GM19438 (cell line): Measurements from ENCODE around the gene FAM184B.

Source experiments
- ATAC-seq: cut with Tn5 transposase; IDR thresholded peaks from one replicate; pipeline ENCODE4 v1.9.1; 2021; ENCODE audit warnings: low read depth; ENCODE audit not compliant: unreplicated experiment

FAM184B gene

DNA sequence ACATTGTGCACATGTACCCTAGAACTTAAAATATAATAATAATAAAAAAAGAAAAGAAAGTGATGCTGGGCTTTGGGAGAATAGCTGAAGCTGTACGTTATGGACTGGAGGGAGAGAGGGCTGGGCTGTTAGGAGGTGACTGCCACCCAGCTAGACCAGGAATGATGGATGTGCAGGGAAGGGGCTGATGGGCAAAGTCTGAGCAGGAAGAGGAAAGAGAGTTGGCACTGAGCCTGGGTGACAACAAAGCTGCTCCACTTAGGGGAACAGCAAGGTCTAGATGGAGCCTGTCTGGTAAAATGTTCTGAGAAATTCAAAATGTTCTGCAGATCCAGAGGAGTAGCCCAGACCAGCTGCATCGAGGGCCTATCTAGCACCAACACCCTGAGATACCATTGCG is 134.7 kb downstream of the FAM184B start:
- ATAC-seq: no peak

DNA sequence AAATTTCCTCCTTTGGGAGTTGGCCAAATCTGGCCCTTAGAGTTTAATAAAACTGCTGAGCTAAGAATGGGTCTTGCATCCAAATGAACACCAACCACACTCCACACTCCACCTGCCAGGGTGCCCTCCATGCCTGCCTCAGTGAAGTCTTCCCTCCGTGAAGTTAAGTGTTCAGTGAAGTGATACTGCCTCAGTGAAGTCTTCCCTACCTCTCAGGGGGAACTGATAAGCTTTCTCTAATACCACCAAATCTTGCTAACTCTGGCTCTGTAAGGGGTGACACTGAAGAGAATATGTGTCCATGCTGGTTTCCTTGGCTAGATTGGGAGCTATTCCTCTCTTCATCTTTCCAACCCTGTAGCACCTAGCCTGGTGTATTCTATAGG is 139.0 kb downstream of the FAM184B start:
- ATAC-seq: no peak

GRCh38 chr4:17639136-17639535 is 142.3 kb downstream of the FAM184B start:
- ATAC-seq: no peak

GRCh38 chr4:17636696-17637622 is 144.5 kb downstream of the FAM184B start:
- peak; percentile 95 for ATAC-seq

DNA sequence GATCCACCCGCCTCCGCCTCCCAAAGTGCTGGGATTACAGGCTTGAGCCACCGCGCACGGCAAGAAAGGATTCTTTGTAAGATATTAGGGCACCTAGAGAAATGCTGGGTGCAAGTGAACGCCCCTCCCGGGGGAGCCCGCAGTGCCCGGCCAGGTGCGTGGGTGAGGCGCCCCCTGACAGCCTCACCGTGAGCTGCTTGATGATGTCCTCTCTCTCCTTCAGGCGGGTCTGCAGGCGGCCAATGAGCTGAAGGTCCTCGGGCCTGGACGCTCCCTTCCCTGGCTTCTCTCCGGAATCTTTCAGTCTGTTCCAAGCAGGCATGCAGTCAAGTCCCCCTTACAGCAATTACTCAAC is 145.1 kb downstream of the FAM184B start:
- no peak for ATAC-seq

DNA sequence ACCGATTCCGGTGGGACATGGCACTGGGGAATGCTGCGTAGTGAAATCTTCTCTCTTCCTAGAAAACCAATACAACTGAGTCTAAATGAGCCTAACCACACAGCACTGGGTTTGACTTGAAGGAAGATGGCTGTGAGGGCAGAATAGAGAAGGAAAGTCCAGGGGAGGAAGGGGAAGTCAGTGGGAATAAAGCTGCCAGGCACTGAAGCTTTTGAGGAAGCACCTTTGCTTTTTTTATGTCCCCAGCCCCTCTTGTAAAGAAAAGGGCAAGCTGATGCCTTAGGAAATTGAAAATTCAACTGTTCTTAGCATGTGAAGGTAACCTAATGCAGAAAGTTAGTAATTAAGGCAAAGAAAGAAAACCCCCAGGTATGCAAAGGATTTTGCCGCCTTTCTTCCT is 146.4 kb downstream of the FAM184B start:
- no peak for ATAC-seq

DNA sequence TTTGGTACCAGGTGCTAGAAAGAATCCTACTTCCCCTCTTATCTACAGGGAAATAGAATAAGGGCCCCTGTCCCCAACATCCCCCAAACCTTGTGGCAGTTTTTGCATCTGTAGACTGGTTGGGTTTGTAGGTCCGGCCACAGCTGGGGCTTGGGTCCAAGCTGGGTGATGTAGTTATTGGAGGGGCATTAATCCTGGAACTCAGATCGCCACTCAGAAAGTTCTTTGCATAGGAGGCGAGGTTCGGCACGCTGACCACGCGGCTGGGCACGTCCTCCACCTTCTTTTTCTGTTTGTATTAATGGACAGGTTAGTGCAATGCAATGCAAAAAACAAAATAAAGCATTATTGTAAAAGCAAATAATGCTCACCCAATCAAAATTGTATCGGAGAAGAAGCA is 147.8 kb downstream of the FAM184B start:
- ATAC-seq: no peak

- no peak for ATAC-seq
Observed at GRCh38 chr4:17630228-17630627, 151.2 kb downstream of the FAM184B start.

DNA sequence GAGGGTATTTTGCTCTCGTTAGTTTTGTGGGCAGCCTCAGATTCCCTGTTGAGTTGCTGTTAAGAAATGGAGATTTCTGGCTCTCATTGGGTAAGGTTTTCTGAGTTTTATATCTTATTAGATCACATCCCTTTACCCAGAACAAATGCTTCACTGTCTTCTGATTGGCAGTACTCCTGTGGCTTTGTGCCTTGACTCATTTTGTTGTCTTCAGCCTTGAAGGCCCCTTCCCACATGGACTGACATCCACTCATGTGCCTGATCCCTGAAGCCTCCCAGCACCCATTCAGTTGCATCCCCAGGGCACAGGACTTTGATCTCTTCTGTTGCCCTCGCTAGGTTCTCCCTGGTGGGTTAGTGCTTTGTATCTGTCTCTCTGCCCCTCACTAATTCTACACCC is 156.6 kb downstream of the FAM184B start:
- no peak for ATAC-seq

- no peak for ATAC-seq
Observed at GRCh38 chr4:17623451-17624001, 157.9 kb downstream of the FAM184B start.

GRCh38 chr4:17619416-17620105 is 161.9 kb downstream of the FAM184B start:
- no peak for ATAC-seq

GRCh38 chr4:17618926-17619325 is 162.5 kb downstream of the FAM184B start:
- no peak for ATAC-seq

DNA sequence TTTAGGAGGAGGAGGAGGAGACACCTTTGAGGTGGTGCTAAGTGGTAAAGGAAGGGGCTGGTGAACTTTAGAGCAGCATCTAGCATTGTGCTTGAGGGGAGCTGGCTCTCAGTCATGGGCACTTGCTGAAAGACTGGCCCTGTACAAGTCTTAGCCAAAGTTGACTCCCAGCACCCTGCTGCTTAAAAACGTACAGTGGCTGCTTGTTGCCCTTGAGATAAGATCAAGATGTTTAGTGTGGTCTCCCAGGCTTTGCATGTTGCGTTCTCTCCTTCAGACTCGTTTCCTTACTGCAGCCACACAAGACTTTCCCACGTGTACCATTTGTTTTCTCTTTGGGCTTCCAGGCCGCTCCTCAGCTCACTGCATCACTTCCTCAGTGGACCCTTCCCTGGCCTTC is 165.1 kb downstream of the FAM184B start:
- no peak for ATAC-seq

GRCh38 chr4:17614416-17615299 is 166.8 kb downstream of the FAM184B start, which contains the start of gene MED28:
Gene MED28 (plus strand): TSS chr4:17614641. CDS start chr4:17614655, 14 bp downstream.
- peak; percentile 93 for ATAC-seq

- ATAC-seq: peak; percentile 48
Observed at GRCh38 chr4:17613761-17614415, 167.5 kb downstream of the FAM184B start.

DNA sequence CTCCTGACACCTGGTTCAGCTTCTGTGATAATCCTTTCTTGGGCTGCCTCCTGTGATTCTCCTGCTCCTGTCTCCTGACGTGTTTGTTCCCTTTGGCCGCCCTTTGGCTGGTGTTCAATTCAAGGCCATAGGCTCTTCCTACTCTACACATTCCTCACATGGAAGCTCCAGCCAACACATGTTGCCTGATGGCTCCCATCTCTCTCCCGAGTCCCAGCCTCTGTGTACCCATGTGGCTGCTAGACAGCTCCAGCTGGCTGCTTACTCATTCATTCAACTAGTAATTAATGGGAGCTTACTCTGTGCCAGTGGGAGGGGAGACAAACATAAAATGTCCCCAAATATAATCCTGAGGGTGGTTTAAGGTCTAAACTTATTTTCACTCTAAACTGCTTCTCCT is 176.2 kb downstream of the FAM184B start:
- ATAC-seq: no peak

- ATAC-seq: no peak
Observed at GRCh38 chr4:17599826-17600225, 181.6 kb downstream of the FAM184B start.

DNA sequence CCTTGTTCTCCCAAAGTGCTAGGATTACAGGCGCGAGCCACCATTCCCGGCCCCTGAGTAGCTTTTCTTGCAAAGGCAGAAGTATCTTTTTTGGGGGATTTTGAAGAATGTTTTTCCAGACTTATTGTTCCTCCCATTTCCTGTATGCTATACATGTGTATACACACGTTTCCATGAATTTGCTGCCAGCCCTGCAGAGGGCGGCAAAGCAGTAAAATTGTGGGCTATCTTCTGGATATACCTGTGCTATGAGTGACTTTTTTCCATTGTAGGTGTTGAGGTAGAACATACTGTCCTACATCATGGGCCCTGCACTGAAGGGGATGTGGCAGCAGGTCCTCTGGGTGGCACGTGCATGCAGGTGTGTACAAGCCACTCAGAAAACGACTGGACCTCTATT is 183.9 kb downstream of the FAM184B start:
- ATAC-seq: no peak

DNA sequence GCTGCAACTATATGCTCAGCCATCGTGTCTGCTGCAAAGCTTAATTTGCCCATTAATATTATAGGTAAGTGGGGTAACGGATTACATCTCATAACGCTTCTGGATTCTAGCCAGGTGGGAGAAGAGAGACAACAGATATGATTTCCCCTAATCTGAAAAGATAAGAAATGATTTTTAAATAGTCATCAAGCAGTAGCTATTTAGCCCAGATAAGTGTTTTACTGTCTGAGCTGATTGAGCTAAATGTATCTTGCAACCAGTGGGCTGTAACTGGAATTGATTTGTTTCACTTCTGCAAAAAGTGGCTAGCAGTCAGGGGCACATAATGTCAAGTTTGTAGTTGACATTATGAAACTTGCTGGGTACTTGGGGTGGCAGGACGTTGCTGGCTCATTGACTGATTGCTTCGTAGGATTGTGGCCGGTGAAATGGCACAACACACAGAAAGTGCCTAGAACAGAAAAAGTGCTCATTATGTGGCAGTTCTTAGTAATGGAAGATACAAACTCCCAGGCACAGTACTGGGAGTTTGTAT is 185.9 kb downstream of the FAM184B start:
- peak; percentile 69 for ATAC-seq

GRCh38 chr4:17589355-17589754 is 192.1 kb downstream of the FAM184B start:
- no peak for ATAC-seq
